Stomach (tissue), 4 donors: Measurements from ENCODE around the gene LCE3C.

Source experiments
- POLR2AphosphoS5 ChIP-seq, 3 donors: sonication (generic); formaldehyde crosslinking; IDR thresholded peaks; one replicate each; pipeline ENCODE4 v1.6.1; 2016; ENCODE audit warnings: antibody characterized with exemption in 3 of 3
- TF ChIP-seq, protein P1 (sequence below), 7 experiments: fragments of 450-650 bp in 4 of 7; fragments of 200-600 bp in 3 of 7; sonication (generic) in 3 of 7; IDR thresholded peaks; one replicate each; pipeline ENCODE4 v1.5.1; 2016 to 2019; ENCODE audit warnings: antibody characterized with exemption in 7 of 7, control low read depth in 2 of 7, mild to moderate bottlenecking in 1 of 7

GRCh38 chr1:152623203-152623844, 23.3 kb downstream of the LCE3C start:
- TF ChIP-seq, protein P1, sequence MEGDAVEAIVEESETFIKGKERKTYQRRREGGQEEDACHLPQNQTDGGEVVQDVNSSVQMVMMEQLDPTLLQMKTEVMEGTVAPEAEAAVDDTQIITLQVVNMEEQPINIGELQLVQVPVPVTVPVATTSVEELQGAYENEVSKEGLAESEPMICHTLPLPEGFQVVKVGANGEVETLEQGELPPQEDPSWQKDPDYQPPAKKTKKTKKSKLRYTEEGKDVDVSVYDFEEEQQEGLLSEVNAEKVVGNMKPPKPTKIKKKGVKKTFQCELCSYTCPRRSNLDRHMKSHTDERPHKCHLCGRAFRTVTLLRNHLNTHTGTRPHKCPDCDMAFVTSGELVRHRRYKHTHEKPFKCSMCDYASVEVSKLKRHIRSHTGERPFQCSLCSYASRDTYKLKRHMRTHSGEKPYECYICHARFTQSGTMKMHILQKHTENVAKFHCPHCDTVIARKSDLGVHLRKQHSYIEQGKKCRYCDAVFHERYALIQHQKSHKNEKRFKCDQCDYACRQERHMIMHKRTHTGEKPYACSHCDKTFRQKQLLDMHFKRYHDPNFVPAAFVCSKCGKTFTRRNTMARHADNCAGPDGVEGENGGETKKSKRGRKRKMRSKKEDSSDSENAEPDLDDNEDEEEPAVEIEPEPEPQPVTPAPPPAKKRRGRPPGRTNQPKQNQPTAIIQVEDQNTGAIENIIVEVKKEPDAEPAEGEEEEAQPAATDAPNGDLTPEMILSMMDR (IDR thresholded peaks at IDR 0.05) = no peak
- TF ChIP-seq POLR2AphosphoS5 (IDR thresholded peaks at IDR 0.05) = no peak
